Hepatocyte (in vitro differentiated cells): ENCODE results near the gene FOXO1.

Experiments
- EZH2phosphoT487 ChIP-seq: fragments of 200-600 bp; sonication (generic); IDR thresholded peaks from one replicate; pipeline ENCODE4 v1.6.1; 2018; ENCODE audit warnings: antibody characterized with exemption, mild to moderate bottlenecking, low read depth, moderate library complexity; ENCODE audit not compliant: unreplicated experiment, severe bottlenecking
- TF ChIP-seq, protein P1 (sequence below): fragments of 200-600 bp; sonication (generic); IDR thresholded peaks from 2 replicates; pipeline ENCODE4 v1.5.1; 2016; ENCODE audit warnings: antibody characterized with exemption, mild to moderate bottlenecking; ENCODE audit not compliant: poor library complexity

- TF ChIP-seq, protein P1, sequence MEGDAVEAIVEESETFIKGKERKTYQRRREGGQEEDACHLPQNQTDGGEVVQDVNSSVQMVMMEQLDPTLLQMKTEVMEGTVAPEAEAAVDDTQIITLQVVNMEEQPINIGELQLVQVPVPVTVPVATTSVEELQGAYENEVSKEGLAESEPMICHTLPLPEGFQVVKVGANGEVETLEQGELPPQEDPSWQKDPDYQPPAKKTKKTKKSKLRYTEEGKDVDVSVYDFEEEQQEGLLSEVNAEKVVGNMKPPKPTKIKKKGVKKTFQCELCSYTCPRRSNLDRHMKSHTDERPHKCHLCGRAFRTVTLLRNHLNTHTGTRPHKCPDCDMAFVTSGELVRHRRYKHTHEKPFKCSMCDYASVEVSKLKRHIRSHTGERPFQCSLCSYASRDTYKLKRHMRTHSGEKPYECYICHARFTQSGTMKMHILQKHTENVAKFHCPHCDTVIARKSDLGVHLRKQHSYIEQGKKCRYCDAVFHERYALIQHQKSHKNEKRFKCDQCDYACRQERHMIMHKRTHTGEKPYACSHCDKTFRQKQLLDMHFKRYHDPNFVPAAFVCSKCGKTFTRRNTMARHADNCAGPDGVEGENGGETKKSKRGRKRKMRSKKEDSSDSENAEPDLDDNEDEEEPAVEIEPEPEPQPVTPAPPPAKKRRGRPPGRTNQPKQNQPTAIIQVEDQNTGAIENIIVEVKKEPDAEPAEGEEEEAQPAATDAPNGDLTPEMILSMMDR: no peak
- TF ChIP-seq EZH2phosphoT487: no peak
Measured at GRCh38 chr13:40589285-40590109, 76.9 kb downstream of the FOXO1 start.
